T-helper 22 cell (primary cell): ENCODE measurements around the gene IFI44L.

Experiments
- DNase-seq: peaks from one replicate; pipeline ENCODE4 v3.0.0-alpha.2; 2020; ENCODE audit warnings: low read depth

The IFI44L gene

DNA sequence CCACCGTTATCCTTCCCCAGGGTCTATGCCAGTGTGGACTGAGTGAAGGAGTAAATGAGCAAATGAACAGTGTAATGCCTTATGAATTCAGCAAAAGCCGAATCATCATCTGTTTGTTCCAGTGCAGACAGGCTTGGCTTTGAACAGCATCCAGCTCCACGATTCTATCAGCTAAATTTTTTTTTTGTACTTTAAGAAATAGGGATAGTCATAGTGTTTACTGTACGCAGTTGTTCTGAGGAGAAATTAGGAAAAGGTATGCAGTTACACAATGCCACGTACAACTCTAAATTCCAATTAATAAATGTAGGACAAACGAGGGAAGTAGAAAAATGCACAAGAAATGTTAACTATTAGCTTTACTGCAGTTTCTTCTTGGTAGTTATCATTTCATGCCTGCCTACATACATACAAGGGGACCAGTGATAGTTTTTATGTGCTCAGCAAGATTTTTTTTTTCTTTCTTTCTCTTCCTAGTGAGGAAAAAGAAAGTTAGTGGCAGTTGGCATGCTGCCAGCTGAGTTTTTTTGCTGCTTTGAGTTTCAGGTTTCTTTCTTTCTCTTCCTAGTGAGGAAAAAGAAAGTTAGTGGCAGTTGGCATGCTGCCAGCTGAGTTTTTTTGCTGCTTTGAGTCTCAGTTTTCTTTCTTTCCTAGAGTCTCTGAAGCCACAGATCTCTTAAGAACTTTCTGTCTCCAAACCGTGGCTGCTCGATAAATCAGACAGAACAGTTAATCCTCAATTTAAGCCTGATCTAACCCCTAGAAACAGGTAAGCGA is at the start of gene IFI44L:
TSS of gene IFI44L (plus strand) at position 646 of the 777 bp plus-strand sequence. CDS start 7,468 bp downstream, outside the sequence.
- DNase-seq = peak; percentile 16

DNA sequence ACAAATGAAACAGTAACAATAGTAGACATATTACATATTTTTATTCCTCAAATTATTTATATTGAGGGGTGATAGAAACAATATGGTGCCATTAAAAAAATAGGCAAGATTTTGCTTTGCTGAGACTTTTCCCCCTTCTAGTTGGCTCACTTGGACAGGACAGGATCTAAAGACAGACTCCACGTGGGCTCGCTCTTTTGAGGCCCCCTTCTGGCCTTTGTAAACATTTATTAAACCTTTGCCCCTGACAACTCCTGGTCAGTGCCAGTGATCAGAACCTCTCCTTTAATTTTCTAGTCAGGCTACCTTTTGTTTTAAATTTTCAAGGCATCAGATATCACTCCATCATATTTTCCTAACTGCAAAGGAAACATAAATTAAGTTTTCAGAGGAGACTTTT is 49.7 kb upstream of the IFI44L start:
- no peak for DNase-seq

DNA sequence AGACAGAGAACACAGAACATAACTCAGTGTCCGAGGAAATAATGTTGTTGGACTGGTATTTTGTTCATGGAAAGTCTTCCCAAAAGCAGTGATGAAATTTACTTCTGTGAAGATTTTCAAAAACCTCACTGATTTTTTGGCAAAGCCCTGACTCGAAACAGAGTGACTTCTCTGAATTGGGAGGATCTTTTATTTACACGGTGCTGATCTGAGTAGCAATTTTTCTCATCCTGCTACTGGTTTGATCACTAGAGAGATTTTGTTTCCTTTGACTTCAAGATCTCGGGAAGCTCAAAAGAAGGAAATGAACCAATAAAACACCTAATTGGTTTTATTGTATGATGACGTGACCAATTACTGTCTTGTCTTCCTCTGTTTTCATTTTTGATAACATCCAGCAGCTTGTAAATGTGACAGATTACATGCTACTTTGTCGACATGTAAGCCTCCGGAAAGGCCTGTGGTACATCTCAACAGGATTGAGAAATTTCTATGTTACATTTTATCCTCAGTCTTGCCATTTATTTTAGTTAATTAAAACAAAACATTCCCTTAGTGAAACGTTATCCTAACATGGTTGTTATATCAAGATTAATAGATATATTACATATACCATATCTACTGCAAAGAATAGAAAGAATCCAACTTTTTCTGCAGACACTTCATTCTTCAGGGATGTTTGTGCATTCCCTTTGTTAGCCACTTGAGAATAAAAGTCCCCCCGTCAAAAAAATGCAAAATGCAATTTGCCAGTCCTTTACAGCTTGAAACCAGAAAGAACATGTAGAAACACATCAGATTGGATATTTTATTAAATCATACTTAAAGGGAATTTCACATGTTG is 42.8 kb upstream of the IFI44L start:
- no peak for DNase-seq

DNA sequence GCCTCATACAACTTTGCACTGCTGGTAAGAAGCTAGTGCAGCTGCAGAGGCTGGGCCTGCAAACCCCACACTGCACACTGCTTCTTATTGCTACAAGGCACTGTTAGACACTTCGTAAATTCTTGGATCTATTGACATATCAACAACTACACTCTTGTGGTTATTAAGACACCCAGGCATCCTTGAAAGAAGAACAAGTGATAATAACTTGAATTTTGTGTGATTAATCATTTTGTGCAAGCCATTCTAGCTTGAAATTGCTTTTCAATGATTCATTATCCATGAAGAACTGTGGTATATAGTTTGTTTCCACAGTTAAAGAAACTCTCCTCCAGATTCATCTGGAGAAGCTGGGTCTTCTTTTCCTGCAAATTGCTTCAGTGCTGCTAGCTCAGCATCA is 33.7 kb upstream of the IFI44L start:
- no peak for DNase-seq

DNA sequence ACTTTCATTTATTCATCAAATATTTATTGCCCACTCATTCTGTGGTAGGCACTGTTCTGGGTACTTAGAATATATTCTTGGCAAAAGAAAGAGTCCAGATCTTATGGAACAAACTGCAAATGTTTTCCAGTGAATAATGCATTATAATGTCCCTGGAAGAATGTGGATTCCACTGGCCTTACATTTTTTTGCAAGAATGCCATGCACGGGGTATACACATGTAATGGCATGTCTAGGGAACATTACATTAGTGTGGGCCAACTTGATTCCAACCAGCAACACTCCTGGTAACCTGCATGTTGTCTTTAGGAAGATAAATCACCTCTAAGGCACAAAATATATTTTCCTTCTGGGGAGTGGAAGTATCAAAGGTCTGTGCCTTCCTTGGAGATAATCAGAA is 33.0 kb upstream of the IFI44L start:
- DNase-seq = no peak

DNA sequence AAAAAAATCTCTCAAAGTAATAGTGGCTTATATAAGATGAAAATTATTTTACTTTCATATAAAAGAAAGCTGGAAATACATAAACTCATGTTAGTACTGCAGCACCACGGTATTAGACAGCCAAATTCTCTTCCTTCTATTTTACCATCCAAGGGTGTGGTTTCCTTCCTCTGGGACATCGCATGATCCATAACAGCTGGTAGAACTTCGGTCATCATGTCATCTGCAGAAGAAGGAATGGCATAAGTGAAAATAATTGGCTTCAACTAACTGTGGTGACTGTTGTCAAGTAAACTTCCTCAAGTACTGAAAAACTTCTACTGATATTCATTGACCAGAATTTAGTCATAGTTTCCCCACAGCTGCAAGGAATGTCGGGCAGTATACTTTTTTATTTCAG is 28.3 kb upstream of the IFI44L start:
- DNase-seq = no peak

DNA sequence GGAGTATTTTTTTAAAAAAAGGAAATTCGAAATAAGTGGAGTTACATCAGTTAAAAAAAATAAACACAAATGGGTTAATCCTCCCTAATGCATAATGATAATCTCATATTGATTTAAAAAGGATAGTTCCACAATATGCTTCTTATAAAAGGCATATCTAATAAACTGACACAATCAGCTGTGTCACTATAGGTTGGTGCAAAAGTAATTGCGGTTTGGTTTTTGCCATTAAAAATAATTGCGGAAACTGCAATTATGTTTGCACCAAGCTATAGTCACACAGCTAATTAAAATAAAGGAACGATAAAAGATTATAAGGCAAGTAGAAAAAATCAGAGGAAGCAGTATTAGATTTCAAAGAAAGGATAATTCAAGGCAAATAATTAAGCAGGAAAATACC is 21.0 kb upstream of the IFI44L start:
- no peak for DNase-seq

DNA sequence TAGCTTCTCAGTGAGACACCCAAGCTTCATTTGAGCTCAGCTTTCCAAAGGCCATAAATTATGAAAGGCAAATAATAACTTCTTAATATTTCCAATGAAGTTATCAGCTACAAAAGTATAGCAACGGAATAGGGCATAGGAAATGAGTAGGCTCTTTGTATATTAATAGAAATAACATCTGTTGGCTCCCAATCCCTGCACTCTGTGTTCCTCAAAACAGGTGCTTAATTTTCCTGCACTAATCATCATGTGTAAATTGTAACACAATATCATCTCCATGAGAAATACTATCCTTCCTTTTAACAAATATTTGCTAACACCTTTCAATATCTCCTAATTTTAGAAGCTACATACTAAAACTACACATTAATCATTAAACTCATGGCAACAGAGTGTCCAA is 19.2 kb upstream of the IFI44L start:
- DNase-seq = no peak

DNA sequence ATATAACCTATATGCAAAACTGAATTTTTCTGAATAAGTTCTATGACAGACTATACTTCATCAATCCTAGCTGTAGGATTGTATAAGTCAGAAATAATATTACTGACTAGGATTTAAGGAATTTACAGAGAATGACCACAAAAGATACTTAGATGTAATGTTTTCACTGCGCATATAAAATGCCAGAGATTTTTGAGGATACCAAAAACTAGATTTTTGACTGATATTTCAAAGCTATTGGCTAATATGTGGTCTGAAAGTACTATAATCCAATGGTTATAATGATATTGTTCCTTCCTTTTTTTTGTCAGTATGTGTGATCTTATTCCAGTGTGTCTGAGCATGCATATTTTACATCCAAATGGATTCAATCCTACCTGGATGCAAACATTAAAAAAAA is 17.0 kb upstream of the IFI44L start:
- no peak for DNase-seq

DNA sequence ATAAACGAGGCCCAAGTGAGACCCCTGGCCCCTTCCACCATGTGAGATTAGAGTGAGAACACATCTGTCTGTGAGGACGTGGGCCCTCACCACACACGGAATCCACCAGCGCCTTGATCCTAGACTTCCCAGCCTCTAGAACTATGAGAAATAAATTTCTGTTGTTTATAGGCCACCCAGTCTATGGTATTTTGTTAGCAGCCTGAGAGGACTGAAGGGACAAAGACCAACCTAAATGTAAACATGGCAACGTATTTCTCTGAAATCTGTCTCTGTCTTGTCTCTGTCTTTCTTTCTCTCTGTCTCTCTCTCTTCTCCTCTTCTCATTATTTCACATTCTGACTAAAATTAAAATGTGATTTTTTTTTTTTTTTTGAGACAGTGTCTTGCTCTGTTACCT is 15.6 kb upstream of the IFI44L start:
- DNase-seq = no peak

DNA sequence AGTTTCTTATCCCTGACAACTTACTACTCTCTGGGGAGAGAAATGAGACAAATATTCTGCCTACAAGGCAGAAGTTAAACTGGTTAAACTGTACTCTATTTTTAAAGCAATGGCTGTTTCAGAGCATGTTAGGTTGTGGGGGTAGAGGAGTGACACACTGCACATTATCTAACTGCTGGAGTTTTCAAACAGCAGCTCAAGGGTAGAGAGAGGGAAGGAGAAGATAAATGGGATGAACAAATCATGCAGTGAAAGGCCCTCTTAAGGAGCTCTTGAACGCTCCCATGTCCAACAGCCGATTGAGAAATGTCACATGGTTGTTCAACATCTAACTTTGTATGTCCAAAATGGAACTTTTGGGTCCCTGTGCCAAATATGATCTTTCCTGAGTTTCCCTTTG is 14.0 kb upstream of the IFI44L start:
- no peak for DNase-seq

DNA sequence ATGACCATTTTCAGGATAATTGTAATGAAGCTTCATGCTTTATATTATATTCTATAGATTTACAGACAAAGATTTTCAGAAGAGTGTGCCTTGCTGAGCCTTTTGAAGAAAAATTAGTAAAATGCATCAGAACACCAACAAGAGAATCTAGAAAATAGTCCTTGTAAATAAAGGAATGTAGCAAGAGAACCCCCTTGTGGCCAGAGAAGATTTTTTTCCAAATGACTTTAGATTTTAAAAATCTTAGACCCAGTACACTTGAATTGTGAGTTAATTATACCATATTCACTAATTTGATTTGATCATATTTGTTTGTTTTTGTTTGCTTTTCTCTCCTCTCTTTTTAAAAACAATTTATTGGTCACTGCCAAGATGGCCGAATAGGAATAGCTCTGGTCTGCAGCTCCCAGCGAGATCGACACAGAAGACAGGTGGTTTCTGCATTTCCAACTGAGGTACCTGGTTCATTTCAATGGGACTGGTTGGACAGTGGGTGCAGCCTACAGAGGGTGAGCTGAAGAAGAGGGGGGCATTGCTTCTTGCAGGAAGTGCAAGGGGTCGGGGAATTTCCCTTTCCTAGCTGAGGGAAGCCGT is 12.8 kb upstream of the IFI44L start:
- no peak for DNase-seq

DNA sequence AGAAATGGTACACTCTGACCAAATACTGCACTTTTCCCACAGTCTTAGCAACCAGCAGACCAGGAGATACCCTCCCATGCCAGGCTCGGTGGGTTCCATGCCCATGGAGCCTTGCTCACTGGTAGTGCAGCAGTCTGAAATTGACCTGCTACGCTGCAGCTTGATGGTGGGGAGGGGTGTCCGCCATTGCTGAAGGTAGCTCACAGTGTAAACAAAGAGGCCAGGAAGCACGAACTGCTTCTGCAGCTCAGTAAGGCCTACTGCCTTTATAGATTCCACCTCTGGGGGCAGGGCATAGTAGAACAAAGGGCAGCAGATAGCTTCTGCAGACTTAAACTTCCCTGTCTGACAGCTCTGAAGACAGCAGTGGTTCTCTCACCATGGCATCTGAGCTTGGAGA is 12.3 kb upstream of the IFI44L start:
- DNase-seq = no peak

DNA sequence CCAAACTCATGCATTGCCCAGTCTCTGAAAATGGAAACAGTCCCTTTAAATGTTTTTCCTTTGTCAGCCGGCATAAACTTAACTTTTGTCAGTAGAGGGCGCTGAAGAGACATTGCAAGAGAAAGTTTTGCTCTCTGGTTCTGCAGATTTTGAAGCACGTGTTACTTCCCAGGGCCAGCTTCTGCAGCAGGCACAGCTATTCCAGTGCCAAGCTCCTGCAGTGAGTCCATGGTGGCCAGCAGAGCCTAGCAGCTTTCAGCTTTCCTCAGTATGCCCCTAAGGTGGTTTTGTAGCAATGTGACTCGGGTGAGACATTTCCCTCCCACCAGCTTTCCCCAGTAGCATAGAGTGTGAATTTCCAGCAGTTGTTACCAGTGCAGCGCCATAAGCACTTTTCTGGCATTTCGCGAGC is 2.6 kb upstream of the IFI44L start:
- peak; percentile 20 for DNase-seq

DNA sequence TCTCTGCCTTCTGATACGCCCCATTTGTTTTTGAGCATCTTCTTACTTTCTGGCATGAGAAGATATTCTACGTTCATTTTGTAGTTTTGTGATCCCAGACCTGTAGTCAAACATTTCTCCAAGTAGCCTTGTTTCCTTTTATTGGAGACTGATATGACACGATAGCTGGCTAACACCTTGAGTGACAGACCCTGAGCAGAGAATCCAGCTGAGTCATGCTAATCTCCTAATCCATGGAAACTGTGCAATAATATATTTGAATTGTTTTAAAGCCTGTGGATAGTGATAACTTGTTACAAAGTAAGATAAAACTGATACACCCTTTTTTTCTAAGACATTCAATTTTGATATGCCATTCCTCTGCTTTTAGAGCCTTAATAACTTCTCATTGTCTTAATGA is 1.2 kb upstream of the IFI44L start:
- DNase-seq = no peak

DNA sequence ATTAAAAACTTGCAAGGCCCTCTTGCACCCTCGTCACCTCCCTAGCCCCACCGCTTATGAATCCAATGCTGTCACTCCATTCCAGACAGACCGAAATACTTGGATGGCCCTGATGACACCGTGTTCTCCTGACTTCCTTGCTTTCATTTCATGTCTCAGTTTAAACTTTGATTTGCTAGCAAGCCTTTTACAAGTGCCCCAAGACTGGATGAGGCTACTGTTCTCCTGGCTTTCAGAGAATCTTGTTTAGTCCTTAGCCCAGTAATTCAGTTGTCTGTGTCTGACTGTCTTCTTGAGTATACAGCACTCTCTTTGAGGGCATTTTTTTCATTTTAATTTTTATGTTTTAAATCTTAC is 824 bp upstream of the IFI44L start:
- DNase-seq = no peak

DNA sequence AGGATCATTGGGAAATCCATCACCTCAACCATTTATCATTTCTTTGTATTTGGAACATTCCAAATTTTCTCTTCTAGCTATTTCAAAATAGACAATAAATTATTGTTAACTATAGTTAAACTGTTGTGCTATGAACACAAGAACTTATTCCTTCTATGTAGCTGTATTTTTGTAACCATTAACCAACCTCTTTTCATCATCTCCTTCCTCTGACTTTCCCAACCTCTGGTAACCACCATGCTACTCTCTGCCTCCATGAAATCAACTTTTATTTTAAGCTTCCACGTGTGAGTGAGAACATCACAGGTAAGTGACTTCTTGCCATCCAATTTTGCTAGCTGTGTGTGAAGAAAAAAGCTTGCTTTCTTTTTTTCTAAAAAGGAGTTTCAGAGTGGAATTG is 418 bp downstream of the IFI44L start:
- no peak for DNase-seq

DNA sequence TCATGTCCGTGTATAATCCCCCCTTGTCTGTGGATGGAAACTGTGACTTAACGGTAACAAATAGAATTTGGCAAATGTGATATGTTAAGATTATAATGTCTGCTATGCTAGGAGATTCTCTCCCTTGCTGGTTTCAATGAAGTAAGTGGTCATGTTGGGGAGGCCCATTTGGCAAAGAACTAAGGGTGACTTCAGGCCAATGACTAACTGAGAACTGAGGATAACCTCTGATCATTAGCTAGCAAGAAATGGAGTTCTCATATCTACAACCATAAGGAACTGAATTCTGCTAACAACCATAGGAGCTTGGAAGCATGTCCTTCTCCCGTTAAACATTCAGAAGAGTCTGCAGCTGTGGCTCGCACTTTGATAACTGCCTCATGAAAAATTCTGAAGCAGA is 2.3 kb downstream of the IFI44L start:
- DNase-seq = no peak

DNA sequence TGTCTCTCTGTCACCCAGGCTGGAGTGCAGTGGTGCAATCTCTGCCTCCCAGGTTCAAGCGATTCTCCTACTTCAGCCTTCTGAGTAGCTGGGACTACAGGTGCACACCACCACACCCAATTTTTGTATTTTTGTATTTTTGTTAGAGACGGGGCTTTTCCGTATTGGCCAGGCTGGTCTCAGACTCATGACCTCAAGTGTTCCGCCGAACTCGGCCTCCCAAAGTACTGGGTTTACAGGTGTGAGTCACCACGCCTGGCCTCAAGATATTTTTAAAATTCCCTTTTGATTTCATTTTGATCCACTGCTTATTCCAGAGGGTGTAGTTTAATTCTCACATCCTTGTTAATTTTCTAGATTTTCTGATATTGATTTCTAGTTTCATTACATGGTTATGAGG is 3.8 kb downstream of the IFI44L start:
- DNase-seq = no peak

DNA sequence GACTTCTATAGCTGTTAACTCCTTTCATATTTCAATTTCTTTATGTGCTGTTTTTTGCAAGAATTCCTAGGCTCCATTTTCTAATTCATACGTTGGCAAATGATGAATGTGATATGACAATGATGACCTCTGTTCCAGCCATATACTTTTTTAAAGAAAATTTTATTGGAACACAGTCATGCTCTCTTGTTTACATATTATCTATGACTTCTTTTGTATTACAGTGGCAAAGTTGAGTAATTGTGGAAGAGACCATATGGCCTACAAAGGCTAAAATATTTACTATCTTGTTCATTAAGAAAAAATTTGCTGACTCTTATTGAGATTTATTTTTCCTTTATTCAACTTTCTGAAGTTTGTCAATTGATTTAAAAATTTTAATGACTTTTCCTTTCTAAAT is 7.1 kb downstream of the IFI44L start:
- DNase-seq = no peak

DNA sequence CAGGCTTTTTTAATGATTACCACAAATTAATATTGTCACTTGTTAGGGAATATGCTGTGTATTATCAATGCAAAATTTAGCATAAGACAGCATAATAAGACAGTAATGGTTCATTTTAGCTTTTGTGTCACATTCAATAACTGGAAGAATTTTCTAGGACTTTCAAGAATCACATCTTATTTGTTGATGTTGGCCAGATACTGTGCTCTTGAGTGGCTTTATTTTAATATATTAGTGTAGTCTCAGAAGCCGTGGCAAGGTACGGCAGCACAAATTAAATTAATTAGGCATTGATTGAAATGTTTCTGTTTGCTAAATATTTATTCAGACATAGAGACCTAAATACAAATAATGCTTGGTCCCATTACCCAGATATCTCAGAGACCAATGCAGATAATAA is 10.4 kb downstream of the IFI44L start:
- no peak for DNase-seq

DNA sequence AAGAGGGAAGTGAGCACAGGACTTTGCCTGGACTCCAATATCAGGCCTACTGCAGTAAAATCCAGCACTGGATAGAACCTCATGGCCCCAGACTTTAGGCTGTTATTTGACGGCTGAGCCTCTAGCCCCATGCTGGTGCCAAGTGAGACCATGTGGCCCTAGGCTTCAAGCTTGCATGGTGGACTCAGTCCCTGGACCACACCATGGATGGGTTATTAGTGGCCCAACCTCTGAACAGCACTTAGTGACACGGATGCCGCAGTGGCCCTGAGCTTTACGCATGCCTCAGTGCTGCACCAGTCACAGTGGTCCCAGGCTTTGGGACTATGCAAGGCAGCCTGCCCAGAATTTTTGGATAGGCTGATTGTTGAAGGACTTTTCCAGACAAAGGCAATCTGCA is 13.0 kb downstream of the IFI44L start:
- no peak for DNase-seq

DNA sequence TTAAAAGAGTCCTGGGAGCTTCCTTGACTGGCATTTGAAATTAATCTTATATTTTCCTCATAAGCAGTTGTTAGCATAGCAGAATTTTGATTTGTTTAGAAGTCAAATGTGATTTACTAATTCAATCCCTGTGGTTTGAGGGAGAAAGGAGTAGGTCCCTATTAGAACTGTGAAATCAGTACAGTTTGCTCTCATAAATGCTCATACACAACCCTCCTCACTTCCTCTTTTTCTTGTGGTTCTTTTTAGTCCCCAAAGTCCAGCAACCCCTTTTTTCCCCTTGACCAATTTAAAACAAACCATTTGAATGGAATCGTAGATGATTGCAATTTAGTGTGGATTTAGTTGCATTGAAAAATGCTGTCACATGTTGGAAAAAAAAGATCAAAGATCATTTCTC is 20.2 kb downstream of the IFI44L start:
- DNase-seq = no peak
